Bronchial epithelial cell (primary cell): Measurements from ENCODE around the gene DMD. TPM values are rescaled to one million over a fixed set of nuclear protein-coding genes. Genes with fewer than 3 reads are reported as not detected.

Experiments used
- DNase-seq: peaks from one replicate; pipeline ENCODE4 v3.0.0-alpha.2; 2010; ENCODE audit warnings: low read depth
- FAIRE-seq: peaks from 2 replicates; lab custom pipeline; 2011; peaks lifted over from hg19 to GRCh38; lab: Jason Lieb, UNC
- H3K27me3 ChIP-seq: 2 replicates; pipeline ENCODE4 v1.5.1; 2011; ENCODE audit warnings: low read length; ENCODE audit not compliant: control insufficient read depth, insufficient read depth
- H3K36me3 ChIP-seq: 2 replicates; pipeline ENCODE4 v1.5.1; 2011; ENCODE audit warnings: low read length; ENCODE audit not compliant: control insufficient read depth, insufficient read depth
- H3K4me3 ChIP-seq: 2 replicates; pipeline ENCODE4 v1.5.1; 2011; ENCODE audit warnings: mild to moderate bottlenecking, low read depth, low read length, control low read depth
- total RNA-seq: library from RNA; depleted of rRNA; stranded (reverse); fragments of >200 nt; gene quantifications from 2 replicates; pipeline ENCODE4 v1.2.1, GENCODE V29; 2014
- TF ChIP-seq, protein P1 (sequence below): IDR thresholded peaks from 2 replicates; pipeline ENCODE4 v1.5.1; 2011; ENCODE audit warnings: mild to moderate bottlenecking, moderate library complexity, low read length, control low read depth, inconsistent platforms; ENCODE audit not compliant: insufficient read depth, severe bottlenecking

DMD gene
- total RNA-seq, 1 donor from 2014 or later, result 4.5 TPM

- TF ChIP-seq, protein P1, sequence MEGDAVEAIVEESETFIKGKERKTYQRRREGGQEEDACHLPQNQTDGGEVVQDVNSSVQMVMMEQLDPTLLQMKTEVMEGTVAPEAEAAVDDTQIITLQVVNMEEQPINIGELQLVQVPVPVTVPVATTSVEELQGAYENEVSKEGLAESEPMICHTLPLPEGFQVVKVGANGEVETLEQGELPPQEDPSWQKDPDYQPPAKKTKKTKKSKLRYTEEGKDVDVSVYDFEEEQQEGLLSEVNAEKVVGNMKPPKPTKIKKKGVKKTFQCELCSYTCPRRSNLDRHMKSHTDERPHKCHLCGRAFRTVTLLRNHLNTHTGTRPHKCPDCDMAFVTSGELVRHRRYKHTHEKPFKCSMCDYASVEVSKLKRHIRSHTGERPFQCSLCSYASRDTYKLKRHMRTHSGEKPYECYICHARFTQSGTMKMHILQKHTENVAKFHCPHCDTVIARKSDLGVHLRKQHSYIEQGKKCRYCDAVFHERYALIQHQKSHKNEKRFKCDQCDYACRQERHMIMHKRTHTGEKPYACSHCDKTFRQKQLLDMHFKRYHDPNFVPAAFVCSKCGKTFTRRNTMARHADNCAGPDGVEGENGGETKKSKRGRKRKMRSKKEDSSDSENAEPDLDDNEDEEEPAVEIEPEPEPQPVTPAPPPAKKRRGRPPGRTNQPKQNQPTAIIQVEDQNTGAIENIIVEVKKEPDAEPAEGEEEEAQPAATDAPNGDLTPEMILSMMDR, result no peak
- H3K36me3 ChIP-seq, result no peaks in the 10 kb centered on the region
- H3K27me3 ChIP-seq, result no peaks in the 10 kb centered on the region
- no peak overlapping the region for H3K4me3 ChIP-seq
- FAIRE-seq (no peak), DNase-seq (no peak)
Observed at GRCh38 chrX:31092970-31093638, 2118.2 kb downstream of the DMD start.

GRCh38 chrX:31092476-31092875 is 2118.9 kb downstream of the DMD start:
- no peak for FAIRE-seq
- DNase-seq, result peak; percentile 32
- TF ChIP-seq, protein P1, result no peak
- Histone ChIP-seq H3K27me3 (no peaks in the 10 kb centered on the region), H3K4me3 (no peak overlapping the region), H3K36me3 (no peaks in the 10 kb centered on the region)

- peak; percentile 26 for DNase-seq
- H3K36me3 ChIP-seq, result no peaks in the 10 kb centered on the region
- H3K4me3 ChIP-seq, result no peak overlapping the region
- no peaks in the 10 kb centered on the region for H3K27me3 ChIP-seq
- FAIRE-seq, result no peak
- TF ChIP-seq, protein P1, result no peak
Observed at GRCh38 chrX:31091819-31092218, 2119.5 kb downstream of the DMD start.

- no peaks in the 10 kb centered on the region for H3K27me3 ChIP-seq
- FAIRE-seq, result no peak
- no peak for DNase-seq
- TF ChIP-seq, protein P1, result no peak
- H3K36me3 ChIP-seq, result no peaks in the 10 kb centered on the region
- H3K4me3 ChIP-seq, result no peak overlapping the region
Observed at GRCh38 chrX:31074522-31074921, 2136.8 kb downstream of the DMD start.

GRCh38 chrX:31071725-31072124 is 2139.6 kb downstream of the DMD start, which contains the start of gene FTHL17:
FTHL17 (minus strand) TSS chrX:31072041; CDS start chrX:31071953, 88 bp downstream.
- DNase-seq, result no peak
- Histone ChIP-seq H3K4me3 (no peak within 1 kb of the TSS), H3K27me3 (no peaks in the 10 kb centered on the region), H3K36me3 (no peaks in the 10 kb centered on the region)
- TF ChIP-seq, protein P1, result no peak
- FAIRE-seq, result no peak

DNA sequence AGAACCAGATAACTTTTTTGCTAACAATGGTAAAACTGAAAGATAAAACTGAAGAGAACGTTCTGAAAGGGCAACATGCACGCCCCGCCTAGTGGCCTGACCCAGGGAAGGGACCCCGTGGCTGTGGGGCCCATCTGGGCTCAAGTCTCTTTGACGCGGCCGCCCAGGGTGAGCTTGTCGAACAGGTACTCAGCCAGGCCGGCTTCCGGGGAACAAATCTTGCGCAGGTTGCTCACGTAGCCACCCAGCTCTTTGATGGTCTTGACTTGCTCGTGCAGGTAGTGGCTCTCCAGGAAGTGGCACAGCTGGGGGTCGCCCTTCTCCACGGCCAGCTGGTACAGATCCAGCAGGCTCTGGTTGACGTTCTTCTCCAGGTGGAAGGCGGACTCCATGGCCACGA is 2140.1 kb downstream of the DMD start:
- Histone ChIP-seq H3K27me3 (no peaks in the 10 kb centered on the region), H3K4me3 (no peak overlapping the region), H3K36me3 (no peaks in the 10 kb centered on the region)
- TF ChIP-seq, protein P1, result no peak
- DNase-seq (no peak), FAIRE-seq (no peak)
